GM13977 (cell line): ENCODE measurements around the gene HEY2.

Experiments
- DNase-seq: peaks from one replicate; pipeline ENCODE4 v3.0.0; 2012; ENCODE audit warnings: low spot score
- CTCF ChIP-seq: IDR thresholded peaks from 2 replicates; pipeline ENCODE4 v1.5.1; 2012; ENCODE audit warnings: mild to moderate bottlenecking, control low read depth; ENCODE audit not compliant: insufficient read depth; ENCODE audit errors: extremely low read depth, missing control alignments
- in situ Hi-C: fragments of 300-500 bp; cut with MboI; formaldehyde crosslinking; loops from one replicate; pipeline ENCODE4 v1.12.0; 2022; ENCODE audit warnings: low sequenced_read_pairs, low pct_unique_long_range_greater_than_20kb, mixed read lengths, inconsistent platforms; ENCODE audit not compliant: unreplicated experiment

HEY2 gene

GRCh38 chr6:125793280-125793679 is 43.8 kb downstream of the HEY2 start:
- TF ChIP-seq CTCF = no peak
- in situ Hi-C loops = no loop called here
- DNase-seq = no peak

- TF ChIP-seq CTCF = no peak
- in situ Hi-C loops = no loop called here
- DNase-seq = no peak
Measured at GRCh38 chr6:125793863-125794262, 44.4 kb downstream of the HEY2 start.

GRCh38 chr6:125794342-125795137 is 45.1 kb downstream of the HEY2 start:
- TF ChIP-seq CTCF = no peak
- no peak for DNase-seq
- in situ Hi-C loops = no loop called here

- TF ChIP-seq CTCF = no peak
- in situ Hi-C loops = no loop called here
- no peak for DNase-seq
Measured at GRCh38 chr6:125795301-125795700, 45.9 kb downstream of the HEY2 start.

- no peak for TF ChIP-seq CTCF
- DNase-seq = no peak
- in situ Hi-C loops = no loop called here
Measured at GRCh38 chr6:125797120-125797885, 47.9 kb downstream of the HEY2 start.

- DNase-seq = no peak
- no peak for TF ChIP-seq CTCF
- in situ Hi-C loops = no loop called here
Measured at GRCh38 chr6:125797886-125798444, 48.5 kb downstream of the HEY2 start.
